OCI-LY1 (cell line): Measurements from ENCODE around the gene SPATA7.

Experiments
- CTCF ChIP-seq: fragments of 200-600 bp; sonication (generic), shearing (Covaris generic); IDR thresholded peaks from 2 replicates; pipeline ENCODE4 v1.5.1; 2017; ENCODE audit warnings: mild to moderate bottlenecking, antibody characterized with exemption, low read length, moderate library complexity, mixed read lengths
- EZH2 ChIP-seq: fragments of 200-600 bp; sonication (generic), shearing (Covaris generic); IDR thresholded peaks from 2 replicates; pipeline ENCODE4 v1.8.0; 2017; ENCODE audit warnings: borderline replicate concordance, mixed run types, mild to moderate bottlenecking, antibody characterized with exemption, low read length, moderate library complexity, mixed read lengths

GRCh38 chr14:88426271-88426670 is 40.8 kb downstream of the SPATA7 start:
- TF ChIP-seq CTCF: no peak
- no peak for TF ChIP-seq EZH2
